GM12878 (cell line): ENCODE data around the gene THOC1. TPM values are rescaled to one million over a fixed set of nuclear protein-coding genes. Genes with fewer than 3 reads are reported as not detected.

Source experiments
- ATAC-seq: fragments of 200-7000 bp; cut with Tn5 transposase; 3 replicates; pipeline ENCODE4 v1.9.1; 2020; ENCODE audit warnings: mild to moderate bottlenecking, moderate library complexity
- BruUV-seq: library from RNA; stranded (reverse); fragments of 400-500 nt; replicated peaks from 2 replicates; lab custom pipeline; 2021; lab: Mats Ljungman, UMichigan
- CTCF ChIA-PET: fragments of 300-600 bp; sonication (Branson Sonifier 250); formaldehyde crosslinking; extraction: SDS; loops from one replicate; lab custom pipeline; 2021; ENCODE audit warnings: inconsistent platforms; lab: Yijun Ruan, JAX
- POLR2A ChIA-PET: fragments of 350-600 bp; formaldehyde crosslinking; extraction: SDS; loops from one replicate; lab custom pipeline; 2021; ENCODE audit warnings: inconsistent platforms; lab: Charles Lee
- RAD21 ChIA-PET: fragments of 300-600 bp; sonication (Branson Sonifier 250); formaldehyde crosslinking; loops from one replicate; lab custom pipeline; 2023; ENCODE audit warnings: antibody characterized with exemption; ENCODE audit not compliant: unreplicated experiment; lab: Charles Lee
- SMC1A ChIA-PET: fragments of 300-600 bp; sonication (Branson Sonifier 250); formaldehyde crosslinking; loops from one replicate; lab custom pipeline; 2023; ENCODE audit not compliant: unreplicated experiment, uncharacterized antibody; lab: Charles Lee
- DNase-seq: peaks from one replicate; pipeline ENCODE4 v3.0.0-alpha.2; 2011; ENCODE audit warnings: low read depth, low spot score
- FAIRE-seq: peaks from 3 replicates; lab custom pipeline; 2011; peaks lifted over from hg19 to GRCh38; lab: Jason Lieb, UNC
- H2AFZ ChIP-seq: 2 replicates; pipeline ENCODE4 v1.6.0; 2011; ENCODE audit warnings: low read depth, low read length, control low read depth; ENCODE audit not compliant: control insufficient read depth
- H3K27ac ChIP-seq: 2 replicates; pipeline ENCODE4 v1.5.1; 2011; ENCODE audit warnings: control low read depth; ENCODE audit not compliant: control insufficient read depth, insufficient read depth
- H3K27me3 ChIP-seq, 2 experiments: replicated peaks in 1 of 2; 2 replicates each; pipeline versions ENCODE4 v1.6.0 to v1.6.1; 2011; ENCODE audit warnings: low read length in 1 of 2; ENCODE audit not compliant: control insufficient read depth in 2 of 2, insufficient read depth in 2 of 2
- H3K36me3 ChIP-seq, 2 experiments: 2 replicates each; pipeline ENCODE4 v1.5.1; 2011; ENCODE audit warnings: low read length in 1 of 2; ENCODE audit not compliant: control insufficient read depth in 2 of 2, insufficient read depth in 2 of 2
- H3K4me1 ChIP-seq: 2 replicates; pipeline ENCODE4 v1.6.1; 2011; ENCODE audit warnings: mild to moderate bottlenecking, low read length, moderate library complexity, mixed read lengths; ENCODE audit not compliant: control insufficient read depth, insufficient read depth
- H3K4me2 ChIP-seq: 2 replicates; pipeline ENCODE4 v1.6.0; 2011; ENCODE audit warnings: control low read depth; ENCODE audit not compliant: control insufficient read depth, insufficient read depth
- H3K4me3 ChIP-seq: fragments of 200-600 bp; sonication (generic); 2 replicates; pipeline ENCODE4 v1.5.1; 2016
- H3K79me2 ChIP-seq: 2 replicates; pipeline ENCODE4 v1.6.0; 2011; ENCODE audit warnings: low read length; ENCODE audit not compliant: control insufficient read depth, insufficient read depth
- H3K9ac ChIP-seq: 2 replicates; pipeline ENCODE4 v1.8.0; 2011; ENCODE audit warnings: low read length, control low read depth, mixed read lengths; ENCODE audit not compliant: control insufficient read depth, insufficient read depth
- H3K9me3 ChIP-seq: replicated peaks from 3 replicates; pipeline ENCODE4 v1.5.1; 2011; ENCODE audit warnings: mild to moderate bottlenecking, low read length; ENCODE audit not compliant: control insufficient read depth, insufficient read depth
- H4K20me1 ChIP-seq: 2 replicates; pipeline ENCODE4 v1.6.0; 2011; ENCODE audit not compliant: control insufficient read depth, insufficient read depth
- CBX5 ChIP-seq: sonication (generic); IDR thresholded peaks from 2 replicates; pipeline ENCODE4 v1.6.1; 2016; ENCODE audit warnings: low read depth, moderate library complexity, mild to moderate bottlenecking, inconsistent platforms
- CHD2 ChIP-seq: IDR thresholded peaks from 2 replicates; pipeline ENCODE4 v1.6.1; 2011; ENCODE audit warnings: low read depth, low read length, improper control_type of control experiment, borderline replicate concordance
- EZH2 ChIP-seq: IDR thresholded peaks from 2 replicates; pipeline ENCODE4 v1.6.1; 2012; ENCODE audit warnings: low read depth, mild to moderate bottlenecking, control low read depth, inconsistent platforms, low read length, borderline replicate concordance; ENCODE audit not compliant: control insufficient read depth
- MTA2 ChIP-seq: fragments of 450-650 bp; IDR thresholded peaks from 2 replicates; pipeline ENCODE4 v1.6.1; 2016; ENCODE audit warnings: low read depth, mild to moderate bottlenecking, moderate library complexity
- NFIC ChIP-seq: IDR thresholded peaks from 2 replicates; pipeline ENCODE4 v1.6.1; 2012; ENCODE audit warnings: low read depth, mild to moderate bottlenecking, inconsistent platforms, low read length, moderate library complexity
- RAD51 ChIP-seq: fragments of 450-650 bp; IDR thresholded peaks from 2 replicates; pipeline ENCODE4 v1.6.1; 2016; ENCODE audit warnings: moderate library complexity, mild to moderate bottlenecking, inconsistent platforms
- RB1 ChIP-seq: fragments of 450-650 bp; formaldehyde crosslinking; IDR thresholded peaks from 2 replicates; pipeline ENCODE4 v1.6.1; 2017; ENCODE audit warnings: mild to moderate bottlenecking, borderline replicate concordance
- SMAD1 ChIP-seq: fragments of 450-650 bp; IDR thresholded peaks from 2 replicates; pipeline ENCODE4 v1.6.1; 2018; ENCODE audit warnings: mild to moderate bottlenecking, low read depth; ENCODE audit not compliant: partially characterized antibody
- SPI1 ChIP-seq: IDR thresholded peaks from 2 replicates; pipeline ENCODE4 v1.6.1; 2011; ENCODE audit warnings: low read depth, mild to moderate bottlenecking, low read length, moderate library complexity, borderline replicate concordance; ENCODE audit not compliant: insufficient read depth
- STAT1 ChIP-seq: fragments of 450-650 bp; conservative IDR thresholded peaks from 2 replicates; pipeline ENCODE4 v1.6.1; 2014; ENCODE audit warnings: antibody characterized with exemption, mild to moderate bottlenecking
- STAT3 ChIP-seq: IDR thresholded peaks from 2 replicates; pipeline ENCODE4 v1.6.1; 2011; ENCODE audit warnings: low read depth, low read length, improper control_type of control experiment
- WGBS: methylation state at CpG from one replicate; pipeline ENCODE4 v1.1.6; 2016; ENCODE audit warnings: low lambda C conversion rate; ENCODE audit not compliant: insufficient replicate concordance, insufficient coverage; ENCODE audit errors: missing lambda C conversion rate; 5-methylcytosine and 5-hydroxymethylcytosine counted together
- in situ Hi-C: fragments of 300-500 bp; cut with MboI; formaldehyde crosslinking; loops from 9 replicates; pipeline ENCODE4 v1.14.3; 2018; ENCODE audit warnings: mixed read lengths
- intact Hi-C: fragments of 100-400 bp; cut with micrococcal nuclease; formaldehyde crosslinking; loops from one replicate; pipeline ENCODE4 v1.14.2; 2022; ENCODE audit not compliant: unreplicated experiment
- polyA plus RNA-seq, 11 experiments: library from polyadenylated mRNA; depleted of rRNA in 4 of 11; unstranded in 6 of 11; stranded (reverse) in 5 of 11; fragments of >200 nt; fragmentation: Nextera tagmentation in 4 of 11; fragmentation: Illumina TruSeq in 1 of 11; extraction: Ambion mirVana in 4 of 11; extraction: Trizol in 1 of 11; gene quantifications; 1 replicate in 1 of 11; 2 replicates in 10 of 11; pipeline versions ENCODE4 v1.2.1 to v1.2.3, GENCODE V29; 2011 to 2016; ENCODE audit warnings: inconsistent platforms in 2 of 11, missing spikeins in 2 of 11, low read depth in 1 of 11
- total RNA-seq, 4 experiments: library from RNA; depleted of rRNA in 3 of 4; stranded (reverse); fragments of >200 nt in 3 of 4; fragmentation: Illumina TruSeq in 1 of 4; extraction: Trizol in 1 of 4; gene quantifications; 2 replicates each; pipeline versions ENCODE4 v1.2.1 to v1.2.3, GENCODE V29; 2013 to 2021
- TF ChIP-seq, protein P1 (sequence below): fragments of 450-650 bp; formaldehyde crosslinking; IDR thresholded peaks from 2 replicates; pipeline ENCODE4 v1.5.0; 2022; ENCODE audit warnings: mild to moderate bottlenecking, missing genetic modification characterization
- TF ChIP-seq, protein P2 (sequence below): fragments of 450-650 bp; IDR thresholded peaks from 2 replicates; pipeline ENCODE4 v1.6.1; 2016; ENCODE audit warnings: mild to moderate bottlenecking
- TF ChIP-seq, protein P3 (sequence below): fragments of 450-650 bp; IDR thresholded peaks from 2 replicates; pipeline ENCODE4 v1.6.1; 2016; ENCODE audit warnings: mild to moderate bottlenecking

The THOC1 gene
- total and polyA plus RNA-seq, 10 of the 15 experiments (the other 5 are each of a cell fraction or from before 2014, with no cell fraction given): 32.8 to 99.8 (median 49.0) TPM

DNA sequence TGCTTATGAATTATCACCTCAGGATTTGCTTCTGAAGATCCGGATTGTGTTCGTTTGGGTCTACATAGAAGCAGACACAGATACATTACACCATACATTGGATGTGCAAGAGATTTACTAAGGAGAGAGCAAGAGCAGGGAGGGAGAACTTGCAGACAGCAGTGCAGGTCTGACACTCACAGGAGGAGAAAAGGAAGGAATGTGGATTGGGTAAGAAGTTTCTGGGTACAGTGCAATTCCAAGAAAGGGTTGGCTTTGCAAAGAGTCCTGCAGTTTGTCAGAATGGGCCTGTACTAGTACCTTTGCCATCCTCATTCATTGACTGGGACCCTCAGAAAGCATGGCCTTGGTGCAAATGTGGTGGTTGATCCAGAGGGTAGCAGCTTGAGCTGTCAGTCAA lies 4.8 kb upstream of the THOC1 start (continued):
- TF ChIP-seq, protein P1, sequence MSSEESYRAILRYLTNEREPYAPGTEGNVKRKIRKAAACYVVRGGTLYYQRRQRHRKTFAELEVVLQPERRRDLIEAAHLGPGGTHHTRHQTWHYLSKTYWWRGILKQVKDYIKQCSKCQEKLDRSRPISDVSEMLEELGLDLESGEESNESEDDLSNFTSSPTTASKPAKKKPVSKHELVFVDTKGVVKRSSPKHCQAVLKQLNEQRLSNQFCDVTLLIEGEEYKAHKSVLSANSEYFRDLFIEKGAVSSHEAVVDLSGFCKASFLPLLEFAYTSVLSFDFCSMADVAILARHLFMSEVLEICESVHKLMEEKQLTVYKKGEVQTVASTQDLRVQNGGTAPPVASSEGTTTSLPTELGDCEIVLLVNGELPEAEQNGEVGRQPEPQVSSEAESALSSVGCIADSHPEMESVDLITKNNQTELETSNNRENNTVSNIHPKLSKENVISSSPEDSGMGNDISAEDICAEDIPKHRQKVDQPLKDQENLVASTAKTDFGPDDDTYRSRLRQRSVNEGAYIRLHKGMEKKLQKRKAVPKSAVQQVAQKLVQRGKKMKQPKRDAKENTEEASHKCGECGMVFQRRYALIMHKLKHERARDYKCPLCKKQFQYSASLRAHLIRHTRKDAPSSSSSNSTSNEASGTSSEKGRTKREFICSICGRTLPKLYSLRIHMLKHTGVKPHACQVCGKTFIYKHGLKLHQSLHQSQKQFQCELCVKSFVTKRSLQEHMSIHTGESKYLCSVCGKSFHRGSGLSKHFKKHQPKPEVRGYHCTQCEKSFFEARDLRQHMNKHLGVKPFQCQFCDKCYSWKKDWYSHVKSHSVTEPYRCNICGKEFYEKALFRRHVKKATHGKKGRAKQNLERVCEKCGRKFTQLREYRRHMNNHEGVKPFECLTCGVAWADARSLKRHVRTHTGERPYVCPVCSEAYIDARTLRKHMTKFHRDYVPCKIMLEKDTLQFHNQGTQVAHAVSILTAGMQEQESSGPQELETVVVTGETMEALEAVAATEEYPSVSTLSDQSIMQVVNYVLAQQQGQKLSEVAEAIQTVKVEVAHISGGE (CRISPR knock-in tag): no peak
- TF ChIP-seq STAT3 (no peak), STAT1 (no peak)

DNA sequence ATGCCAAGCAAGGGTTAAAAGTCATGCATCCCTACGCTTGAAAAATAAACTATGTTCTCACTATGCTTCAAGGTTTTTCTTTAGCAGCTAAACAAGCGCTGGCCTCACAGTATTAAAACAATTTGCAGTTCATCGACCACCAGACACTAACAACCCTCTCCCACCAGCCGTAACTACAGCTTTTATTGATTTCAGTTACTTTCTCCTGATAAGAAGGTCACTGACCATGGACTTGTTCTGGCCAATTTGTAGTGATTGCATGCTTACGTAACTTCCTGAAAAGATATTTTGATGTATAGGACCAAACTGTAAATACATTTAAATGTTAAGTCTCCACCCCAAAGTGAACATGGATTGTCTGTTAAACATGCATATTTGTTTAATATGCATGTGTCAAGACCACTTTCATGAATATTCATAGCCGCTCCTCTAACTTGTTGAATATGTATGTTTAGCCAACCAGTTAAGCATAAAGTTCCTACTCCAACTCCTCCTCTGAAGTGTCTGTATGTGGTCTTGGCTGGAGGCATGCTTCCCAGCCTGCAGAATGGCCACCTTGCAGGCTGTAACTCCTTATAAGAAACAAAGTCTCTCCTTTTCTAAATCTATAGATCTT lies 1.7 kb upstream of the THOC1 start:
- H2AFZ ChIP-seq: no peak overlapping the region
- H3K4me2 ChIP-seq: peak overlapping the region; percentile 43
- ATAC-seq (no peak), DNase-seq (no peak), FAIRE-seq (no peak)
- no peaks in the 10 kb centered on the region for H4K20me1 ChIP-seq
- SMC1A ChIA-PET: no interaction called here
- no peaks in the 10 kb centered on the region for H3K36me3 ChIP-seq
- intact Hi-C loops (loop anchor here (5.0 to 10.0 kb wide), 2 partner anchors 348 to 565 kb away; no protein-coding TSS in a partner anchor), in situ Hi-C loops (no loop called here)
- POLR2A ChIA-PET: no interaction called here
- H3K9ac ChIP-seq: no peak overlapping the region
- 100% methylated on average over 6 of the region's 6 CpGs for WGBS
- RAD21 ChIA-PET: no interaction called here
- CTCF ChIA-PET: interaction anchor here (1.8 kb wide), 1 partner anchor 109 kb away, joined by 6 read pairs; no protein-coding TSS in a partner anchor
- H3K4me3 ChIP-seq: peak overlapping the region; percentile 95; the same call in 1 of the 2 replicates
- peaks cover 29% of the 10 kb centered on the region for H3K79me2 ChIP-seq
- H3K4me1 ChIP-seq: no peaks in the 10 kb centered on the region; the same call in 1 of the 2 replicates
- H3K9me3 ChIP-seq: no peaks in the 10 kb centered on the region
- no peak overlapping the region for H3K27ac ChIP-seq
- H3K27me3 ChIP-seq: no peaks in the 10 kb centered on the region
- no TSS peak for BruUV-seq
- TF ChIP-seq SMAD1: no peak
- no peak for TF ChIP-seq RAD51
- TF ChIP-seq NFIC: no peak
- TF ChIP-seq, protein P2, sequence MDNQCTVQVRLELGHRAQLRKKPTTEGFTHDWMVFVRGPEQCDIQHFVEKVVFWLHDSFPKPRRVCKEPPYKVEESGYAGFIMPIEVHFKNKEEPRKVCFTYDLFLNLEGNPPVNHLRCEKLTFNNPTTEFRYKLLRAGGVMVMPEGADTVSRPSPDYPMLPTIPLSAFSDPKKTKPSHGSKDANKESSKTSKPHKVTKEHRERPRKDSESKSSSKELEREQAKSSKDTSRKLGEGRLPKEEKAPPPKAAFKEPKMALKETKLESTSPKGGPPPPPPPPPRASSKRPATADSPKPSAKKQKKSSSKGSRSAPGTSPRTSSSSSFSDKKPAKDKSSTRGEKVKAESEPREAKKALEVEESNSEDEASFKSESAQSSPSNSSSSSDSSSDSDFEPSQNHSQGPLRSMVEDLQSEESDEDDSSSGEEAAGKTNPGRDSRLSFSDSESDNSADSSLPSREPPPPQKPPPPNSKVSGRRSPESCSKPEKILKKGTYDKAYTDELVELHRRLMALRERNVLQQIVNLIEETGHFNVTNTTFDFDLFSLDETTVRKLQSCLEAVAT: no peak
- TF ChIP-seq CHD2: no peak
- TF ChIP-seq, protein P3, sequence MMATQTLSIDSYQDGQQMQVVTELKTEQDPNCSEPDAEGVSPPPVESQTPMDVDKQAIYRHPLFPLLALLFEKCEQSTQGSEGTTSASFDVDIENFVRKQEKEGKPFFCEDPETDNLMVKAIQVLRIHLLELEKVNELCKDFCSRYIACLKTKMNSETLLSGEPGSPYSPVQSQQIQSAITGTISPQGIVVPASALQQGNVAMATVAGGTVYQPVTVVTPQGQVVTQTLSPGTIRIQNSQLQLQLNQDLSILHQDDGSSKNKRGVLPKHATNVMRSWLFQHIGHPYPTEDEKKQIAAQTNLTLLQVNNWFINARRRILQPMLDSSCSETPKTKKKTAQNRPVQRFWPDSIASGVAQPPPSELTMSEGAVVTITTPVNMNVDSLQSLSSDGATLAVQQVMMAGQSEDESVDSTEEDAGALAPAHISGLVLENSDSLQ: no peak
- TF ChIP-seq SPI1: no peak
- TF ChIP-seq CBX5: no peak
- TF ChIP-seq RB1: no peak
- no peak for TF ChIP-seq EZH2
- no peak for TF ChIP-seq MTA2
